HUES6 (cell line): Measurements from ENCODE around the gene EML3.
A peak's percentile ranks its signal among the peaks of the same experiment; 100 is the strongest.

Source experiments
- H3K27ac ChIP-seq: 2 replicates; pipeline ENCODE4 v1.7.0; 2013; ENCODE audit warnings: low read depth, mild to moderate bottlenecking, low read length, inconsistent platforms
- H3K27me3 ChIP-seq: 2 replicates; pipeline ENCODE4 v1.6.1; 2013; ENCODE audit warnings: low read length; ENCODE audit not compliant: control insufficient read depth, insufficient read depth
- H3K36me3 ChIP-seq: 2 replicates; pipeline ENCODE4 v1.6.1; 2013; ENCODE audit warnings: low read length; ENCODE audit not compliant: control insufficient read depth, insufficient read depth
- H3K4me1 ChIP-seq: 2 replicates; pipeline ENCODE4 v1.6.1; 2013; ENCODE audit warnings: low read length; ENCODE audit not compliant: control insufficient read depth, insufficient read depth
- H3K4me3 ChIP-seq: 2 replicates; pipeline ENCODE4 v1.5.1; 2013; ENCODE audit warnings: low read depth, low read length
- H3K9ac ChIP-seq: one replicate; pipeline ENCODE4 v1.6.1; 2013; ENCODE audit warnings: mild to moderate bottlenecking, low read length
- H3K9me3 ChIP-seq: 2 replicates; pipeline ENCODE4 v1.6.1; 2013; ENCODE audit warnings: low read depth, low read length; ENCODE audit not compliant: control insufficient read depth, insufficient read depth

The EML3 gene

GRCh38 chr11:62615521-62615920, 2.9 kb upstream of the EML3 start:
- Histone ChIP-seq H3K9ac (no peak overlapping the region), H3K27ac (no peak overlapping the region), H3K4me1 (peaks cover 22% of the 10 kb centered on the region)

GRCh38 chr11:62614275-62614674, 1.7 kb upstream of the EML3 start:
- Histone ChIP-seq H3K9ac (peak overlapping the region; percentile 36), H3K4me1 (peaks cover 23% of the 10 kb centered on the region), H3K36me3 (peaks cover 14% of the 10 kb centered on the region), H3K27ac (no peak overlapping the region), H3K9me3 (no peaks in the 10 kb centered on the region), H3K27me3 (no peaks in the 10 kb centered on the region), H3K4me3 (no peak overlapping the region)

More at GRCh38 chr11:62615521-62615920, 2.9 kb upstream of the EML3 start:
- peaks cover 14% of the 10 kb centered on the region for H3K36me3 ChIP-seq
- H3K27me3 ChIP-seq = no peaks in the 10 kb centered on the region
- no peak overlapping the region for H3K4me3 ChIP-seq
- H3K9me3 ChIP-seq = no peaks in the 10 kb centered on the region

- Histone ChIP-seq H3K4me1 (peaks cover 23% of the 10 kb centered on the region), H3K9me3 (no peaks in the 10 kb centered on the region), H3K27me3 (no peaks in the 10 kb centered on the region), H3K4me3 (peak overlapping the region; percentile 76), H3K27ac (no peak overlapping the region), H3K9ac (no peak overlapping the region), H3K36me3 (peaks cover 17% of the 10 kb centered on the region)
Measured at GRCh38 chr11:62613291-62613778, 760 bp upstream of the EML3 start.

DNA sequence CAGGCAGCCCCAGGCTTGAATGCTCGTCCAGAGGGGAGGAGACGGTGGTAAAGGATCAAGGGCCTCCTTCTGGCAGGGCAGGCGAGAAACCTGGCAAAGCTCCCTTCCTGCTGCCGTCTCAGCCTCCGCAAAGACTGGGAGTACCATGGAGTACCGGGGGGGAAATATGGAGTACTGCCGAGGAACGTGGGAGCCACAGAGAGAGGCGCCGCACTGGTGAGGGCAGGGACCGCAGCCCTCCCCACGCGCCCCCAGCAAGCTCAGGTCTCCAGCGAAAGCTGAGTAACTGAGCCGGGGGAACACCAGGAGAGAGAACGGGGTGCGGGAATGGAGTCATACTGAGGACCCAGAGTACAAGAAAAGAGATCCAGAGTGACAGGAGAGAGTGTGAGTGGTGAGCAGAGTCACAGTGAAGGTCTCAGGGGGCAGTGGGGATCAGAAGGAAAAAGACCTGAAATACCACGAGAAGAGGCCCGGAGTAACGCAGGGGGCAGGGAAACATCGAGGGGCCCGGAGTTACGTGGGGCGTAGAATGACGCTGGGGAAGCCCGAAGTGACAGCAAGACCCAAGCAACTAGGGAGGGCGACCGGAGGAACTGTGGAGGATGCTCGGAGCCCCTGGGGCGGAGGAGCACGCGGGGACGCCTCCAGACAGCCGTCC, 740 bp downstream of the EML3 start:
- peaks cover 25% of the 10 kb centered on the region for H3K4me1 ChIP-seq
- H3K27ac ChIP-seq = no peak overlapping the region

DNA sequence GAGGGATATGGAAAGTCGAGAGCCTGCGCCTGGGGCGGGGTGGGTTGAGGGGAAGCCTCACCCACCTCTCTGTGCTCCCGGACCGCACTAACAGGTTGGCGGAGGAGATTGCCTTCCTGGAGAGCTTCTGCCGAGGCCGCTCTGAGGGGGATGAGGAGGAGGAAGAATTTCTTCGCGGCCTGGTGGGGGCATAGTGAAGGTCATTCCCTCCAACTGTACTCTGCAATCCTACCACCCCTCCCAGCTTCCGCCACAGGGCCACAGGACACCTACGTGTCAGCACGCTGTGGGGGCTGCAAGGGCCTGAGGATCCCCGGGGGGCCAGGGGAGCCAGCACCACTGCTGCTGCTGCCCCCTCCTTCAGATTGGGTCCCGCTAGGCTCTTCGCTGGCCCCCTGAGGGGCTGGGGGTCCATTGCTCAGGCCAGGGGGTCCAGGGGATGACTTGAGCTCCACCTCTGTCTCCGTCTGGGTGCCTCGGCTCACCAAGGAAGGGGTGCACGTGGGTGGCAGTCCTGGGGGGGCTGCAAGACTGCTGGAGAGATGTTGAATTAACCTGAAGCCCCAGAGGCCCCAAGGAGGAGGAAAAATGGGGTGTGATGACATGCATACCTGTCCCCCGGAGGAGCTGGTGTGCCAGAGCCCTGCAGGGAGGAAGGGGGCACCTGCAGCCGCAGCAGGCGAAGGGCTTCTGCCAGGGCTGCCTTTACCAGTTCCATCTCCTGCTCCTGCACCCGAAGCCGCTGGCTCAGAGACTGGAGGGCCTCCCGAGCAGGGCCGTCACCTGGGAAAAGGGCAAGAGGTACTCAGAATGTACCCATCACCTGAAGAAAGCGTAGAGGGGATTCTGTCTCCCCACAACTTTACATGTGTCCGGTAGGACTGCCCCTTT, 1.5 kb downstream of the EML3 start:
- H3K9me3 ChIP-seq = no peaks in the 10 kb centered on the region
- H3K4me3 ChIP-seq = peak overlapping the region; percentile 76
- H3K9ac ChIP-seq = peak overlapping the region; percentile 70
- H3K4me1 ChIP-seq = peaks cover 26% of the 10 kb centered on the region
- peaks cover 11% of the 10 kb centered on the region; the same call in 1 of the 2 replicates for H3K36me3 ChIP-seq
- H3K27me3 ChIP-seq = no peaks in the 10 kb centered on the region
- H3K27ac ChIP-seq = no peak overlapping the region

More for the DNA sequence above, 740 bp downstream of the EML3 start:
- H3K27me3 ChIP-seq = no peaks in the 10 kb centered on the region
- peak overlapping the region; percentile 76 for H3K4me3 ChIP-seq
- no peaks in the 10 kb centered on the region for H3K9me3 ChIP-seq
- H3K9ac ChIP-seq = peak overlapping the region; percentile 70
- H3K36me3 ChIP-seq = peaks cover 14% of the 10 kb centered on the region

DNA sequence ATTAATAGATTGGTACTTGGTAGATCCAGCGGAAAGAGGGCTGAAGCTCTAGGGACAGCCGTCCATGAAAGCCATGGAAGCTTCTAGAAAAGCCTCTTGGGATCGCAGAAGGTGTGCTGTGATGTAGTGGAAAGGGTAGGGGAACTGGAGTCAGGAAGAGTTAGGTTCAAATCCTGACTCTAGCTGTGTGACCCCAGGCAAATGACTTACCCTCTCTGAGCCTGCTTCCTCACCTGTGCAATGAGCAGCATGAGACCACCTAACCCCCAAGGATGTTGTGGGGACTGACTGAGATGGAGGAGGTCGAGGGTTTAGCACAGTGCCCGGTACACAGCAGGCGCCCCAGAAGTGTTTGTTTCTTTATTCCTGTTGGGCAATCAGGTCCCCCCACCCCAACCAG, 2.2 kb downstream of the EML3 start:
- Histone ChIP-seq H3K27ac (no peak overlapping the region), H3K27me3 (no peaks in the 10 kb centered on the region), H3K9me3 (no peaks in the 10 kb centered on the region), H3K4me3 (no peak overlapping the region), H3K4me1 (peaks cover 26% of the 10 kb centered on the region), H3K36me3 (peaks cover 7% of the 10 kb centered on the region; the same call in 1 of the 2 replicates), H3K9ac (no peak overlapping the region)

- peaks cover 4% of the 10 kb centered on the region; the same call in 1 of the 2 replicates for H3K27me3 ChIP-seq
- no peaks in the 10 kb centered on the region for H3K9me3 ChIP-seq
- no peak overlapping the region for H3K27ac ChIP-seq
- peaks cover 5% of the 10 kb centered on the region; the same call in 1 of the 2 replicates for H3K36me3 ChIP-seq
- H3K4me1 ChIP-seq = peaks cover 24% of the 10 kb centered on the region
- H3K4me3 ChIP-seq = no peak overlapping the region
- no peak overlapping the region for H3K9ac ChIP-seq
Measured at GRCh38 chr11:62608776-62609175, 3.8 kb downstream of the EML3 start.

- H3K27me3 ChIP-seq = peaks cover 15% of the 10 kb centered on the region
- H3K36me3 ChIP-seq = peaks cover 5% of the 10 kb centered on the region; the same call in 1 of the 2 replicates
- H3K9me3 ChIP-seq = no peaks in the 10 kb centered on the region
- H3K4me3 ChIP-seq = no peak overlapping the region
- H3K9ac ChIP-seq = no peak overlapping the region
- no peak overlapping the region for H3K27ac ChIP-seq
- peaks cover 25% of the 10 kb centered on the region for H3K4me1 ChIP-seq
Measured at GRCh38 chr11:62607714-62608113, 4.9 kb downstream of the EML3 start.

GRCh38 chr11:62605902-62606301, 6.7 kb downstream of the EML3 start:
- Histone ChIP-seq H3K27ac (no peak overlapping the region), H3K27me3 (peaks cover 18% of the 10 kb centered on the region), H3K9me3 (no peaks in the 10 kb centered on the region), H3K4me1 (peaks cover 20% of the 10 kb centered on the region), H3K9ac (no peak overlapping the region), H3K4me3 (no peak overlapping the region), H3K36me3 (peaks cover 5% of the 10 kb centered on the region; the same call in 1 of the 2 replicates)

DNA sequence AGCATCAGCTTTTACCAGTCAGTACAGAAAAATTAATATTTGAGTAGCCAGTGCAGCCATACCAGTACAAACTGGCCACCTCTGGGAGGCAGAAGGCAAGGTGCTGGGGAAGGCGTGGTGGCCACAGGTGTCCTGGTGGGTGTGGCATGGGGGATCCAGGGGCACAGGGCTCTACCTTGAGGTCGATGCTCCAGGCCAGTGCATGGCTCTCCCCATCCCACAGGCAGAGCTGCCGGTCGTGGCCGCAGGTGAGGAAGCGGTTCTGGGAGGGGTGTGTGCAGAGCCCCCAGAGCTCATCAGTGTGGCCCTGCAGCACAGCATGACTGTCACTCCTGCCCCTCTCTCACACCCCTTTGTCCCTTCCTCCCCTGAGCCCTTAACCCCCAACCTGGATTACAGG, 7.1 kb downstream of the EML3 start:
- Histone ChIP-seq H3K4me1 (peaks cover 15% of the 10 kb centered on the region), H3K9ac (no peak overlapping the region), H3K27ac (no peak overlapping the region), H3K4me3 (no peak overlapping the region), H3K36me3 (peaks cover 5% of the 10 kb centered on the region; the same call in 1 of the 2 replicates), H3K27me3 (peaks cover 18% of the 10 kb centered on the region), H3K9me3 (no peaks in the 10 kb centered on the region)
